COLO668 (cell line): Measurements from ENCODE around the gene MEGF6.

ENCODE experiments used
- DNase-seq: peaks from one replicate; lab custom pipeline; 2025; ENCODE audit not compliant: unreplicated experiment; lab: John Stamatoyannopoulos, UW

The MEGF6 gene

DNA sequence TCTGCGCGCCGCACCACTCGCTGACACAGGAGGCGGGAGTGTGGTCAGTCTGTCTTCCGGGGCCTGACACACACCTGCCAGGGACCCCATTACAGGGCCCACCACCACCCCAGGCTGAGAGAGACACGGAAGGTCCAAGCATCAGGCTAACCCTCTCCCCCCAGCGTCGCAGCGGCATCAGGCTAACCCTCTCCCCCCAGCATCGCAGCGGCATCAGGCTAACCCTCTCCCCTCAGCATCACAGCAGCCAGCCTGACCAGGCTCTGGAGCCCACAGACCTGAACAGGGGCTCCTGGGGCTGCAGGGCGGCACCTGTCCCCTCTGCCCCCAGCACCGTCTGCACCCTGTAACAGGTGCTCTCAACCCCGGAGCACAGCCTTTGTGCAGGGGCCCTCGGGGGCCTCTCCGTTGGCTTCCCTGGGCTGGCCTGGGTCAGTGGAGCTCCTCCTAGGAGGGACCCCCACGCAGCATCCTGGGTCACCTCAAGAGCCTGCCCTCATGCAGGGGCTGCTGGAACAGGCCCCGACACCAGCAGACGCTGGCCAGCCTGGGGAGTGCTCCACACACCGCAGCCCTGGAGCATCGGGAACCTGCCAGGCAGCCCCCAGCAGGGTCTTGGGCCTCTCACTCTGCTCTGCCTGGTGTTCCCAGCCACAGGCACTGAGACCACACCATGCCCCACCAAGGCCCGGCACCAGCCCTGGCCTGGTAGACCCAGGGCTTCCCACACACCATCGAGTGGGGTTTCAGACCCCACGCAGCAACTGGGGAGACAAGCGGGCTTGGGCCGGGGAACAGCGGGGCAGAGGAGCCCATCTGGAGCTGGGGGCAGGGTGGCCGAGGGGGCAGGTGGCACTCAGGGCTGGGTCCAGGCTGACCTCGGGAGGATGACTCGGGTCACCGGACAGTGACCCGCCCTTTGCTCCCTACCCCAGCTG is 67.0 kb downstream of the MEGF6 start:
- no peak for DNase-seq

DNA sequence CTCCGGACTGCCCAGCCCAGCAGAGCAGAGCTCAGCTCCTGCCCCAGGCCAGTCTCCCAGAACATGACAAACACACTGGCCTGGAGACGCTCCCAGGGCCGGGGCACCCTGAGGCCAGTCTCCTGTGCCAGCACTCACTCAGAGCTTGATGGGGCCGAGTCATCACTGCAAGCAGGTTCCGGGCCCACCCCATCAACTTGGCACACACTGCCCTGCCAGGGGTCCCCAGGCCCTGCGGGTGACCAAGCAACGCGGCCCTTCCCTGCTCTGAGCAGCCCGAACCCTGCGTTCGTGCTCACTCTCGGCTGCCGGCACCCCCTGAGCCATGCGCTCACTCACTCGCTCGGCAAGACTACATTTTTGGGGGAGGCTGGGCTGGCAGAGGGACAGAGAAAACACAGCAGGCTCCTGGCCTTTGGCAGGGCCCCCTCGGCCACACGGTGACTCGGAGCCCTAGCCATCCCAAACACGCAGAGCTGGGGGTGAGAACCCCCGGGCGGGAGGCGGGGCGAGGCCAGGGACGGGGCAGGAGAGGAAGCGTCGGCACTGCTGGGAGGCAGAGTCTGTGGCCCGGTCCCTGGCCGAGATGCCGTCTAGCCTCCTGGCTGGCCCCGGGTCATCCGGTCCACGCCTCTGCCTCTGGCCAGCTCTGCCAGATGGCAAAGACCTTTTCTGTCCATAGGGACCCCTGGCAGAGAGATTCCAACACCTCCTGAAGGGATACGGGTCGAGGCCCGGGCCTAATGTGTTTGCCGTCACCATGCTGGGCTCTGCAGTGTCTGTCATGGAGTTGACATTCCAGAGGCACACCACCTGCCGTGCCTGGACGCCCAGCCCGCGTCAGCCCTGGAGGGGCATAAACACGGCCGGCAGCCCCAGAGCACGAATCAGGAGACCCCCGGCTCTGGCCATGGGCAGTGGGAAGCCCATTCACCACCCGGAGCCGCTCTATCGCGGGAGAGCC is 68.0 kb downstream of the MEGF6 start:
- no peak for DNase-seq

DNA sequence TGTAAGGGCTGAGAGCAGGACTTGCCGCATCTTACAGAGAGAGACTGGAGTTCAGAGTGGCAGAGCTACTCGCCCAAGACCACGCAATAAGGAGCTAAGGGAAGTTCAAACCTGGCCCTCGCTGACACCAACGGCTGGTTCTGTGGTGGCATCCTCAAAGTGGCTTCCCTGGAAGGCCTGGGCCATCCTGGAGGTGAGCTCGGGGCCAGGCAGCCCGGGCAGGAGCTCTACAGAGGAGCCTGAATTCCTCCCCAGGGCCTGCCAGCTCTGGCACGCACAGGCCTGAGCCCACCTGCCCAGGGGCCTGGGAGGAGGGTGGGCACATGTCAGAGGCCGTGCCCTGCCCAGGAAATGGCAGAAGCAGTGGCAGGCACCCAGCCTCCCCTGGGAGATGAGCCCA is 68.6 kb downstream of the MEGF6 start:
- no peak for DNase-seq

DNA sequence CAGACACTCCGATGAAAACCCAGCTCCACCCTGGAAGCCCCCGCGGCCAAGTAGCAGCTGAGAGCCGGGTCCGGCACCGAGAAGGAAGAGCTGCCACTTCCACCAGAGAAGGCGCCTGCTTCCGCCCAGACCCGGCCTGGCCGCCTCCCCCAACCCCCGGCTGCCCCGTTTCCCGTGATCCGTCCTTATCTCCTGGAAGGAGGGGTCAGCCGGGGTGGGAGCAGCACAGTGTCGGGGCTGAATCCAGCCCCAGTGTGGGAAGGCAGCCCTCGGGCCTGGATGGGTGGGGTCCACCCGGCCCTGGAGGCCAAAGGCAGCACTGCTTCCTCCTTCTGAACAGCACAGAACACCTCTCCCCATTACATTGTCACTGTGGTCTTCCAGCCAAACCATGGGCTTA is 69.4 kb downstream of the MEGF6 start:
- no peak for DNase-seq

DNA sequence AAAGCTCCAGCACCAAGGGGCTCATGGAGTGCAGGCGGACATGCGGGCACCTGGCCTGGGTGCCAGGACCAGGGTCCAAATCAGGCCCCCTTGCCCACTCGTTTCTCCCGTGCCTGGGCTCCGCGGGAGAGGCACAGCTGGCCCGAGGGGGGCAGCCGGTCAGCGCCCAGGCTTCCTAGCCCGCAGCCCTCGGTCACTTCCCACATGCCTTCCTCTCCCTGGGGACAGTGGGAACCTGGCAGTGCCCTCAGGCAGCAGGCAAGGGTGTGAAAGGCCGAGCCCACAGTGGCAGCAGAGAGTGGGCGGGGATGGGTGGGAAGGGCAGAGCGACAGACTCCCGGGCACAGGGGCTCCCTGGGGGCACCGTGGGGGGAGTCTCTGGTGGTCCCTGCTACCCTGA is 69.8 kb downstream of the MEGF6 start:
- DNase-seq = no peak

DNA sequence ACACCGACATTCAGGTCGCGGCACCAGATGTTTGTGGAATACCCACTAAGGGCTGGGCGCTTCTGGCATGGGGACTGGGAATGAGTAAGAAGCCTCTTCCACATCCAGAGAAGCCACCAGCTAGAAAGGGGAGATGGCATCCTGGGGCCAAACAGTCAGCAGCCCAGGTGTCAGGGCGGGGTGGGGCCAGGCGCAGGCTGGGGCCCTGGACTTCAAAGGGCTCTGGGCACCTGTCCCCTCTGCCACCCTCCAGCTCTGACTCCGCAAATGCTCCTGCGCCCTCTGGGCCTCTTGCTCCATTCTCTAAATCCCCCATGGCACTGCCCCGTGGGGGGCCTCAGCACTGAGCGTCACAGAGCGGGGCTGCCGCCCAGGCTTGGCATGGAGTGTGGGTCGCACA is 70.4 kb downstream of the MEGF6 start:
- no peak for DNase-seq

DNA sequence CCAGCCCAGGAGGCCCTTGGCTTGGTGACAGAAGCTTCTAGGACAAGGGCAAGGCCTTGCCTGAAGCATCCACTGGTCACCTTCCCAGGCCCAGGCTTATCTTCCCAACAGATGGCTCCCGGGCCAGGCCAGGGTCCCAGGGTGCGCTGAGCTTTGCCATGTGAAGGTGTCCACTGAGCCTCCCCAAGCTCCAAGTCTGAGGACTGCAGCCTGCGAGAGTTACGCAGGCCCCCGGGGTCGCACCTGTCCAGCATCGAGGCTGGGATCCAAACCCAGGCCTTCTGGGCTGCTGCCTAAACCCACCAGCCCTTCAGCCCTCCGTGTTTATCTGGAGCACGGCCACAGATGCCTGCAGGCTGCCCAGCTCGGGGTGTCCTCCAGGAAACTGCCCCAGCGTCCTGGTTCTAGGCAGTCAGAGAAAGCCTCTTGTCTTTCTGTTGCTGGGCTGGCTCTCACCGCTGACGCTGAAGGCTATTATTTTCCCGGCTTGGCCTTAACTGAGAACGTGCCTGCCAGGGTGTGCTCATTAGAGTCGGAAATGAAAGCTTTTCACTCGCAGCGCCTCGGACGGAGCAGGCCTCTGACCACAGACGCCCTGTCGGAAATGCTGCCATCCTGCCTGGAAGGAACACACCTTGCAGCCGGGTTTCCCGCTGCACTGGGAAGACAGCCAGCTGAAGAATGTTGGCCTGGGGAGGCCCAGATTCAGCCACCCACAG is 71.4 kb downstream of the MEGF6 start:
- DNase-seq = no peak

DNA sequence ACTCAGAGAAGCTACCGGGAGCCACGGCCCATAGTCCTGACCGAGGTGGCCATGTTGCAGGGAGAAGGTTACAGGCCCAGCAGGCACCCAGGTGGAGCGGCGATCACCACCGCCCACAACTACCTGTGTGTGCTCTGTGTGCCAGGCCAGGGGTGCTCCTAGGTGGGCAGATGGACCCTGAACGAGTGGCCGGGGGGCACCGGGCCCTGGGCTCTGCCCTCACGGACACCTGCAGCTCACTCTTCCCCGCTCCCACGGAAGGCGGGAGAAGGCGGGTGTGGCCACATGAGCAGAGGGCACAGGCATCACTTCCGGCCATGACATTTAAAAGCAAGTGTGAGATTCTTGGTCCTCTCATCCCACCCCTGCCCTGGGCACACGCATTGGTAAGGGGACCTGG is 73.9 kb downstream of the MEGF6 start:
- no peak for DNase-seq

DNA sequence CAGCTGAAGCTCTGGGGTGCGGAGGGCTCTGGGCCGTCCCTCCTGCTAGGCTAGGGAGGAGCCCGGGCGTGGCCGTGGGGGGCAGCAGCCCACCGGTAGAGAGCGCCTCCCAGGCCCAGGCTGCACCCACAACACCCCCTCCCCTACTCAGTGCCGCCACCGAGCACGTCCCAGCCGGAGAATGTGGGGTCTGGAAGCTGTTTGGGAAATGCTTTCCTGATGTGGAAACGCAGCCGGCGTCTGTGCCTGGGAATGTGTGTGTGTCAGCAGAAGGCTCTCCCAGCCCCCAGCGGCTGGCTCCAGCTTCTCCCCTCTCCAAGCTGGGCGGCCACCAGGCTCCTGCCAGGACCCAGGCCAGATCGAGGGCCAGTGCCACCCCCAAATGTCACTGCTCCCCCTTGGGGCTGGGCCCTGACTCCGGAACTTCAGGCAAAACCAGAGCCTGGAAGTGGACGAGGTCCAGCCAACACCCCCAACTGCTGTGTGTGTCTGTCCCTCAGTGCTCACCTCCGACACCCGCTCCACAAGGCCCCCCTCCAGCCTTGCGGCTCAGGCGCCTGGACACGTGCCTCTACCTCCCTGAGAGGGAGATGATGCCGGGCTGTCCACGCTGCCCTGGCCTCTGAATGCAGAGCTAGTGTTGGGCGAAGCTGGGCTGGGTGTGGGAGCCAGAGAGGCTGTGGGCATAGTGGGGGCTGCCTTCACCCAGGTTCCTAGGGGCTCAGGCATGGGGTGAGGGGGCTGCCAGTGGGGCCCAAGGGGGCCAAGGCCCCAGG is 74.7 kb downstream of the MEGF6 start:
- DNase-seq = no peak

DNA sequence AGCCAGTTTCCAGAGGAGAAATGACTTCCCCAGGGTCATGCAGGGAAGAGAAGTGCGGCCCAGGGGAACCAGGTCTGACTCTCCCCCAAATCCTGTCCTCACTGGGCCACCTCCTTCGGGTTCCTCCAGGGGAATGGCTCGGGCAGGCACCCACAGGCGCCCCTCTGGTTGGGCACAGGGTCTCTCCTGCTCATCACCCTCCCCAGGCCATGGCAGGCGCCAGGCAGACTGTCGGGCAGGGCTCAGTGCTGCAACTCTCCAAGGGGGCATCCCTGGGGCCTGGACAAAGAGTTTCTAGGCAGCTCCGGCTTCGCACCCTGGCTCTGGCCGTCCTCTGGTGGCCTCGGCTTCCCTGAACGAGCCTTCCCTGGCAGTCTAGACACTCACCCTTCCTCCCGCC is 75.6 kb downstream of the MEGF6 start:
- DNase-seq = no peak

DNA sequence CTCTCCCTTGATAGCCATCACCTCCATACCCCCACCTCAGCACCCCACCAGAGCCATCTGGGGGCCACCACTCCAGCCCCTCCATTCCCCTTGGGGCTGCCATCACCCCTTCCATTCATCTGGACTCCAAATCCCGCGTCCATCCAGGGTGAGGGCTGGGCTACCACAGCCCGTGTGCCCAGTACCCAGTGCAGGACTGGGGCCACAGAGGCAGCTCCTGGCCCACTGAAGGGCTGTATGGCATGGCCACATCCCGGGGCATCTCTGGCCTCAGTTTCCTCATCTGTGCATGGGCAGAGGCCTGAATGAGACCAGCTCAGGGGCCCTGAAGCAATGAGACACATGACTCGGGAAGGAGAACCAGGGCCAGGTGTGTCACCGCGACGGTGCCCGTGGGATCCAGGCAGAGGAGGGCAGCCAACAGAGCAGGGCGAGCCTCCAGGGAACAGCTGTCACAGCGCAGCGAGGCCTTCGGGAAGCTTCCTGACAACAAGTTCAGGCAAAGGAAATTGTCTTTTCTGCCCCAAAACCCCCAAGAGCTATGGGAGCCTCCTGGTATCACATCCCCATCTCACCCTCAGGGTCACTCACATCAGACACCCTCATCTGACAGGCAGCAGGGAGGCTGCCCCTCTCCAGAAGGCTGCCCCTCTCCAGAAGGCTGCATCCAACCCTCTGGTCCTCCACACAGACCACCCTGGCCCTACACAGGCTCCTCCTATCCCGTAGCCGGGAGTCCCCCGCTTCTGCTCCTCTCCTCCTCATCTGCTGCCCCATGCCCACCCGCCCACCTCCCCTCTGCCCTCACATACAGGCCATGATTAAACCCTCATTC is 76.3 kb downstream of the MEGF6 start:
- peak; percentile 56 for DNase-seq

DNA sequence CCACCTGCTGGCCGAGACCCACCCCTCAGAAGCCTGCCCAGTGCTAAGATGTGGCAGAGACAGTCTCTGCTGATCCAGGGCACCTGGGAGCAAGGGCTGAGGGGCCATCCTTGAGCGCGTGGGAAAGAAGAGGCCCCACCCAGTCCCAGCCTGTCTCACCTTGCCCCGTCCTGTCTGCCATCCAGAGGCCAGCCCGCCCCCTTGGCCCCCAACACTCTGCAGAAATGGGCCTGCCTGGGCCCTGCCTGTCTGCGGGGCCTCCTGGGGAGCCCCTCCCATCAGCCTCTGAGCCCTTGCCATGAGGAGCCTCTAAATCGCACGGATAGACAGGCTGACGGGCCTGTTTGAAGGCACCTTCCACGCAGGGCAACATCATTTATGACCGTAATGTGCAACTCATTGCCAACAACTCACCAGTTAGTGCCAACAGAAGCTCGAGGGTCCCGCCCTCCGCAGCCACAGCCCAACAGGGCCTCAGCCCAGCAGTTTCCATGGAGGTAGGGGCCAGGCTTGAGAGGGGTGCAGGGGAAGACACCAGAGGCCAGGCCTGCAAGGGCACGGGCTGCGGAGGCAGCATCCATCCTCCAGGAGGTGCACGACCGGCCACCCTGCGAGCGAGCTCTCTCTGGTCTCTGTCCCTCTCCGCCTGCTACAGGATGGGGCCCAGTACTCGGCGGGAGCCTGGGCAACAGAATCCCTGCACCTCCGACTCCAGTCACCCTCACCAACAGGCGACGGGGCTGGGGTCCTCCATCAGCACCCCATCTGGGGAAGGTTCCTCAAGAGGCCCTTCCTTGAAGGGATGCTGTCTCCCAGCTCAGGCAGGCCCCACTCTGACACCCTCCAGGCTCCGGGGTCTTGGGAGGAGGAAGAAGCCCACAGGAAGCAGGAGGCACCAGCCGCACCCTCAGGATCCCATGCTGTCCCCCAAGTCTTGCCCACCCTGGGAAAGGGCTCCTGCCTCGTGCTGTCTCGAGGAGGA is 78.0 kb downstream of the MEGF6 start:
- peak; percentile 49 for DNase-seq

DNA sequence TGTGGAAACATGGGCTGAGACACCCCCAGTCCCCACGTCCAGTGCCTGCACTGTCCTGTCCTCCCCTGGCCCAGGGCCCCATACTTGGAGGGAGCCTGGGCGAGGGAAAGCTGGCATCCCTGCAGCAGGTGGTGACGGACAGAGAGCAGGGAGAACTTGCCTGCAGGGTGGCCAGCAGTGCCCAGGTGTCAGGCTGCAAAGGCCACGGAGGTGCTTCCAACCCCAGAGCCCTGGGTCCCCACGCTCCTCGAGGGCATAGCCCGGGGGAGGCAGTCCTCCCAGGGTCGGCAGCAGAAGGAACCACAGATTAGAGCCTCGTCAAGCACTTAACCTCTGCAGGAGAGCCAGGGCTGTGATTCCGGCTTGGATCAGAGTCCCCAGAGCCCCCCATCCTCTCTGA is 79.4 kb downstream of the MEGF6 start:
- DNase-seq = no peak

DNA sequence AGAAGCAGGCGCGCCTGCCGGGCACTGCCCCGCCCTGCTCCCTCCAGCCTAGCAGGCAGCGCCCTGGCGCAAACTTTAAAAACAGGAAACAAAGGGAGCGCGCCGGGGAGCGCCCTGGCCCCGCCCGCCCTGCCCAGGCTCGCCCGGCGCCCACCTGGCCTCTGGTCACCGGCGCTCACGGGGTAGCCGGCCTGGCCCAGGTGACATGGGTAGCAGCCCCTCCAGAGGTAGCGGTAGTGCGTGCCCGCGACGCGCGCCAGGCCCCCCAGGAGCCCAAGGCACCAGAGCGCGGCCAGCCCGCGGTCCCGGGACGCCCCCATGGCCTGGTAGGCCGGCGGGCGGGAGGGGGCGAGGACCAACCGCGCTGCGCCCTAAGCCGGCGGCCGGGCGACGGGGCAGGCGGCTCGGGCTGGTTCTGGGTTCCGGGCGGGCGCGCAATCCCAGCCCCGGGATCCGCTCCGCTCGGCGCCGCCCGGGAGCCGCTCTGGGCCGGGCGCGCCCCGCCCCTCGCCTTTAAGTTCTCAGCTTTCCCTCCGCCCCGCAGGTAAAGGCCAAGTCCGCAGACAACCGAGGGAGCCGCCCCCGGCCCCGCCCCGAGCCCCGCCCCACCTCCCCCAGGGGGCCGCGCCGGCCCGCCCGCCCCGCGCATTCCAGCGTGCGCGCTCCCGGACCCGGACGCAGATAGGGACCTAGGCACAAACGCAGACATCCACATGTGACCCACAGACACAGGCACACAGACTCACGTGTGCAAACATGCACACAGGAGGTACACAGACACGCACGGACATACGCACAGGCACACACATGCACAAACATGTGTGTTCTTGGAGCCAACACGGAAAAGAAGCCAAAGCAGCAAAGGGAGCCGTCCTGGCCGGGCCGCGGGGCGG is 80.1 kb downstream of the MEGF6 start:
- DNase-seq = peak; percentile 68

DNA sequence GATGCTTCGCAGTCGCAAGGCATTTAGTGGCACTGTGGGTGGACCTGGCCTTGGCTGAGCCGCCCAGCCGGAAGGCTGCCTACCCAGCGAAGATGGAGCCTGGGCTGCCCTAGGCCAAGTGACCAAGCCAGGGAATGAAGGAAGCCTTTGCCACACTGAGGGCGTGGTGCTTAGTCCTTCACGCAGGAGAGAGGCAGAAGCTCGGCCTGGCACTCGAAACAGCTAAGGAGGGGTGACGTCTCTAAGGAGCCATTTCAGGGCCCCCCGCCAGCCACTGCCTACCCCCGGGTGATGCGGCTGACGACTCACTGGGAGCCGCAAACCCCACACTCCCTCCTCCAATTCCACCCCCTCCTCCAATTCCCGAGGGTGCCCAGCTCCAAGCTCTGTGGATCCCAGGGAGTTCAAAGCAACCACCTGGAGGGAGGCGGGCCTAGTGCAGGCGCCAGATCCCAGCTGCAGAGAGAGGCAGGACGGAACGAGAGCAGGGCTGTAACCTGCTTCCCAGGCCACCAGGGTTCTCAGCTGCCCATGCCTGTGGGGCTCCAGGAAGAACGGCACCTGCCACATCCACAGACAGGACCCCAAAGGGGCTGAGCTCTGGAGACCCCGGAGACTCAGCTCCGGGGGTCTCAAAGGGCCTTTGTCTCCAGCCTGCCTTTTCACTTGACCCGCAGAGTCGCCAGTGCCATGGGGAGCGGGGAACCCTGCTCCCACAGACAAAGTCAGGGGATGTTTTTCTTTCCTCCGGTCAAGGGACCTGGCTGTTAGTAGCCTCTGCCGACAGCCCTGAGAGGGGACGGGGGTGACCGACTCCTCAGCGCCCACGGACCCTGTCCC is 81.0 kb downstream of the MEGF6 start:
- DNase-seq = peak; percentile 46

DNA sequence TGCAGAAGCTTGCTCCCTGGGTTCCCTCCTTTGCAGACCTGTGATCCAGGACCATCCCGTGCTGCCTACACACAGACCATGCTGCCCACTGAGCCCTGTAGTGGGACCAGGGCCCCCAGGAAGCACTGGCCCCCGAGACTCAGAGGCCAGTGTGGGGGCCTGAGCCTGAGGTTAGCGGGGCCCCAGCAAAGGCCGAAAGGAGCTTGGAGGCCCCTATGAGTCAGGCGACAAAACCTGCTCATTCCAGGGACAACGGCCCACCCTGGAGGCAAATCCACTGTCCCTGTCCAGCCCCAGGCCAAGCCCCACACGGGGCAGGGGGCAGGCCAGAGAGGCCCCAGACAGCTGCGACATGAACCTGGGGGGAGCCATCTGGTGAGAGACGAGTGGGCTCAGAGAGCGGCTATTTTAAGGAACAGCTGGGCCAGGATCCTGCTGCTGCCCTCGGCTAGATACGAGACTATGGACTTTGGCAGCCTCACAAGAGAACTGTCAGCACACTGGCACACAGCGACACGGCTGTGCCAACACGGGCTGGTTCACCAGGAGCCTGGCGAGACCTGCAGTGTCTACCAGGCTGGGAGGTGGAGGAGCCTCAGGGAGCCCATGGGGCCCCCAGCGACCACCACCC is 82.1 kb downstream of the MEGF6 start:
- DNase-seq = no peak
